ENCODE results near the gene ACTL6B.
A peak's percentile ranks its signal among the peaks of the same experiment; 100 is the strongest.
"Not testable (repeated sequence)": the region's sequence is repeated elsewhere in the genome, so short reads cannot be mapped to it uniquely, and the experiment has no call there.

The ACTL6B gene

DNA sequence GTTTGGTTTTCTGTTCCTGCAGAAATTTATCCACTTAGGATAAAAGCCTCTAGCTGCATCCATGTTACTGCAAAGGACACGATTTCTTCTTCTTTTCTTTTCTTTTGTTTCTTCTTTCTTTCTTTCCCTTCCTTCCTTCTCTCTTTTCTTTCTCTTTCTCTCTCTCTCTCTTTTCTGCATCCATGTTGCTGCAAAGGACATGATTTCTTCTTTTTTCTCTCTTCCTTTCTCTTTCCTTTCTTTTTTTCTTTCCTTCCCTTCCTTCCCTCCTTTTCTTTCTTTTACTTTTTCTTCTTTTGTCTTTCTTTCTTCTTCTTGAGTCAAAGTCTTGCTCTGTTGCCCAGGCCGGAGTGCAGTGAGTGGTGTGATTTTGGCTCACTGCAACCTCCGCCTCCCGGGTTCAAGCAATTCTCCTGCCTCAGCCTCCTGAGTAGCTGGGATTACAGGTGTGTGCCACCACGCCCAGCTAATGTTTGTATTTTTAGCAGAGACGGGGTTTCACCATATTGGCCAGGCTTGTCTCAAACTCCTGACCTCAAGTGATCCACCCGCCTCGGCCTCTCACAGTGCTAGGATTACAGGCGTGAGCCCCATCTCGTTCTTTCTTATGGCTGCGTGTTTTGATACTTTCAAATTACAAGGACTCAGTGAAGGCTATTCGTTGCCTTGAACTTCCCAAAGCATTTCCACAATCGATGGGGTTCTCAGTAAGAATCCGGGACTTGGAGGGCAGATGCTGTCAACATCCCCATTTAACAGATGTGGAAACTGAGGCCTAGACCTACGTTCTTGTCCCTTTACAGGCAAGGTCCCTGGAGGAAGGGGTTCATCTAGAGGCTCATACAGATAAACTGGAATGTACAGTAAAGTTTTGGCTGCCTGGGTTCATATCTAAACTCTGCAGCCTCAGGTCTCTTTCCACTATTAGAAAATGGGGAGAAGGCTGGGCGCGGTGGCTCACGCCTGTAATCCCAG, 15.4 kb upstream of the ACTL6B start:
- no peak for DNase-seq (ENCODE audit: low read depth)

DNA sequence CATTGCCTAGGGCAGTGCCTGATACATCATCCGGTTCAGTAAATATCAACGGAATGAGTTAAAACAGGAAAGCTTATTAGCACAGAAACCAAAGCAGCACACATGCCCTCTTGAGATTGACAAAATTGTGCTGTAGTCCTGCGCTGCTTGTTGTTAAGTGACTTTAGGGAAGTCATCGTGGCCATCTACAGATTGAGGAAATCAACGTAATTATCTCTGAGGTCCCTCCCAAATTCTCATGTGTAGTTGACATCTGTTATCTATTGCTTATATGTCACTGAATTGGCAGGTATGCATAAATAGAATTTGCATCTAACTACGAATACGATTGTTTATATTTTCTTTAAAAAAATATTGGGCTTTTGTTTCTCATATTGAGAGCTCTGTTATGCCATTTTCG, 13.8 kb upstream of the ACTL6B start:
- no peak for DNase-seq (ENCODE audit: low read depth)

DNA sequence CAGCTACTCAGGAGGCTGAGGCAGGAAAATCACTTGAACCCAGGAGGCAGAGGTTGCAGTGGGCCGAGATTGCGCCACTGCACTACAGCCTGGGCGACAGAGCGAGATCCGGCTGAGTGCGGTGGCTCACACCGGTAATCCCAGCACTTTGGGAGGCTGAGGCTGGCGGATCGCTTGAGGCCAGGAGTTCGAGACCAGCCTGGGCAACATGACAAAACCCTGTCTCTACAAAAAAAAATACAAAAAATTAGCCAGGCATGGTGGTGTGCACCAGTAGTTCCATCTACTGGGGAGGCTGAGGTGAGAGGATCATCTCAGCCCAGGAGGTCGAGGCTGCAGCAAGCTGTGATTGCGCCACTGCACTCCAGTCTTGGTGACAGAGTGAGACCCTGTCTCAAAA, 12.9 kb upstream of the ACTL6B start:
- DNase-seq (ENCODE audit: low read depth), result not testable (repeated sequence)

DNA sequence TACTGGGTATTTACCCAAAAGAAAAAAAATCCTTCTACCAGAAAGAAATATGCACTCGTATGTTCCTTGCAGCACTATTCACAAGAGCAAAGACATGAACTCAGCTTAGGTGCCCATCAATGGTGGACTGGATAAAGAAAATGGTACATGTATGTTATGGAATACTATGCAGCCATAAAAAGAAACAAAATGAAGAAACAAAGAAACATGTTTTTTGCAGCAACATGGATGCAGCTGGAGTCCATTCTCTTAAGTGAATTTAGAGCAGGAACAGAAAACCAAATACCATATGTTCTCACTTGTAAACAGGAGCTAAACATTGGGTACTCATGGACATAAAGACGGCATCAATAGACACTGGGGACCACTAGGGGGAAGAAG, 11.8 kb upstream of the ACTL6B start:
- no peak for DNase-seq (ENCODE audit: low read depth)

DNA sequence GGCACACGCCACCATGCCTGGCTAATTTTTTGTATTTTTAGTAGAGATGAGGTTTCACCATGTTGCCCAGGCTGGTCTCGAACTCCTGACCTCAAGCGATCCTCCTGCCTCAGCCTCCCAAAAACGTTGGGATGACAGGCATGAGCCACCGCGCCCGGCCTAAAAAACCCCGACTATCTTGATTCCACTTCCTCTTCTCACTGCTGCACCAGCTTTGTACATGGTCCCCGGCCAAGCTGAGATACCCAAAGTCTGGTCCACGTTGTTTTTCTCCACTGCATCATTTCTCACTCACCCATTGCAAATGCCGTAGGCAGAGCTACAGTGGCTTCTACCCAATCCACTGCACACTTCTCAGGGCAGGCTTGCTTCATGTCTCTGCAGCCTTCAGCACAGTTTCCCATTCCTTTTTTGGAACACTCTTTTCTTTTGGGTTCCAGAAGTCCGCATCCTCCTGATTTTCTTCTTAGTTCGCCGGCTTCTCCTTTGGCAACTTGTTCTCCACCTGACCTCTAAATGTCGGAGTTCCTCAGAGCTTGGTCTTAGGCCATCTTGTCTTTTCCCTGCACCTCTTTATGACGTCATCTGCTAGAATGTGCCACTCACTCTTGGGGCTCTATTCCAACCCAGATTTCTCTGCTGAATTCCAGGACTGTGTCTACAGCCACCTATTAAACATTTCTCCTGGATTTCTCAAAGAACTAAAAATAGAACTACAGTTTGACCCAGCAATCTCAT, 11.3 kb upstream of the ACTL6B start:
- DNase-seq (ENCODE audit: low read depth), result no peak

DNA sequence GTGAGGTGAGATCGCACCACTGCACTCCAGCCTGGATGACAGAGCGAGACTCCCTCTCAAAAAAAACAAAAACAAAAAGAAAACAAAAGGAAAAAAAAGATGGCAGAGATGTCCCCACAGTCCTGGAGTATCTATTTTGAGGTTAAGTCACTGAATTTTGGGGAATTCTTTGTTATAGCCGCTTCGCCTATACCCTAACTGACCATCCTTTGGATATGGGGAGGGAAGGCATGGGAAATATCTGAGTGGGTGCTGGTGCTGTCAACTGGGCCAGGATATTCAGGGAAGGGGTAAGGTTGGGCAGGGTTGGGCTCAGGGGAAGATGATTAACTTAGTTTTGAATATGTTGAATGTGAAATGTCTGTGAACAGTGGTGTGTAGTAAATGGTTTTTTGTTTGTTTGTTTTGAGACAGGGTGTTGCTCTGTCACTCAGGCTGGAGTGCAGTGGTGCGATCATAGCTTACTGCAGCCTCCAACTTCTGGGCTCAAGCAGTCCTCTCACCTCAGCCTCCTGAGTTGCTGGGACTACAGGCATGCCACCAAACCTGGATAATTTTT, 9.0 kb upstream of the ACTL6B start:
- DNase-seq (ENCODE audit: low read depth), result no peak

DNA sequence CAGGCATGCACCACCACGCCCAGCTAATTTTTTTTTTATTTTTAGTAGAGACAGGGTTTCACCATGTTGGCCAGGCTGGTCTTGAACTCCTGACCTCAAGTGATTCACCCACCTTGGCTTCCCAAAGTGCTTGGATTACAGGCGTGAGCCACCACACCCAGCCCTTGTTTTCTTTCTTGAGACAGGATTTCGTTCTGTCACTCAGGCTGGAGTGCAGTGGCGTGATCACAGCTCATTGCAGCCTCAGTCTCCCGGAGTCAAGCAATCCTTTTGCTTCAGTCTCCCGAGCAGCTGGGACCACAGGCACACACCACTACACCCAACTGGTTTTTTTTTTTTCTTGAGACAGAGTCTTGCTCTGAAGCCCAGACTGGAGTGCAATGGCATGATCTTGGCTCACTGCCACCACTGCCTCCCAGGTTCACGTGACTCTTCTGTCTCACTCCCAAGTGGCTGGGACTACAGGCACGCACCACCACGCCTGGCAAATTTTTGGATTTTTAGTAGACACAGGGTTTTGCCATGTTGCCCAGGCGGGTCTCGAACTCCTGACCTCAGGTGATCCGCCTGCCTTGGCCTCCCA, 6.0 kb upstream of the ACTL6B start:
- DNase-seq (ENCODE audit: low read depth), result not testable (repeated sequence)

DNA sequence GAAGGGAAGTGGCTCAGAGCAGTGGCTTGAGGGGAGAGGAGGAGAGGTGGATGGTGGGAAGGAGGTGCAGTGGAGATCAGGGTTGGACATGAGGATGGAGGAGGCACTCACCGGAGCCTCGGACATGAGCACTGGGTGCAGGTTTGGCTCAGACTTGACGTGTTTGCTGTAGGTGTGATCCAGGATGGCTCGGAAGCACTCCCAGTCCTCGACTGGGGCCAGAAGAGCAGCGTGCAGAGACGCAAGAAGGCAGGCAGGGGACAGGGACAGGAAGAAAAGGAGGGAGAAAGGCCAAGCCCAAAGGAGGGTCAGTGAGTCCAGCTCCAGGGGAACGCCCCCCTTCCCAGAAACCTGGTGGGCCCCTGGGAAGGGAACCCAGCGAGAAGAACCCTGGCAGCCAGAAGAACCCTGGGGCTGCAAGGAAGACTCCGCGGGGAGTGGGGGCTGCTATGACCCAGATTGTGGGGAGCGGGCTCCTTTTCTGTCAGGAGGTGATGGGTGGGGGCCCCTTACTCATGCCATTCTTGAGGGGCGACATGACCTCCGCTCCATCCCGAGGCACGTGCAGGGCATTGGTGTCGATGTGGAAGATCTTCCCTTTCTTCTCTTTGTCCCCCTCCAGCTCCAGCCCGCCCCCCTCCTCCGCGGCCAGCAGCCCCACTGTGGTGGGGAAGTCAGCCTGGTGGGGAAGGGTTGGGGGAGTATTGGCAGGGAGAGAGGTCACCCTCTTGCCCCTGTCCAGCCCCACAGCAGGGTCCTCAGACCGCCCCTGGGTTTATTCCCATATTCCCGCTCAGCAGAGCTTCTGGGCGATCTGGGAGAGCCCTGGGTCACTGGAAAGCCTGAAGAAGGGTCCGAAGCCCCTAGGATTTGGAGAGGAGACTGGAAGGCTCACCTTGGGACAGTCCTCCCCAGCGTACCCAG, 1.1 kb downstream of the ACTL6B start:
- DNase-seq (ENCODE audit: low read depth), result no peak

DNA sequence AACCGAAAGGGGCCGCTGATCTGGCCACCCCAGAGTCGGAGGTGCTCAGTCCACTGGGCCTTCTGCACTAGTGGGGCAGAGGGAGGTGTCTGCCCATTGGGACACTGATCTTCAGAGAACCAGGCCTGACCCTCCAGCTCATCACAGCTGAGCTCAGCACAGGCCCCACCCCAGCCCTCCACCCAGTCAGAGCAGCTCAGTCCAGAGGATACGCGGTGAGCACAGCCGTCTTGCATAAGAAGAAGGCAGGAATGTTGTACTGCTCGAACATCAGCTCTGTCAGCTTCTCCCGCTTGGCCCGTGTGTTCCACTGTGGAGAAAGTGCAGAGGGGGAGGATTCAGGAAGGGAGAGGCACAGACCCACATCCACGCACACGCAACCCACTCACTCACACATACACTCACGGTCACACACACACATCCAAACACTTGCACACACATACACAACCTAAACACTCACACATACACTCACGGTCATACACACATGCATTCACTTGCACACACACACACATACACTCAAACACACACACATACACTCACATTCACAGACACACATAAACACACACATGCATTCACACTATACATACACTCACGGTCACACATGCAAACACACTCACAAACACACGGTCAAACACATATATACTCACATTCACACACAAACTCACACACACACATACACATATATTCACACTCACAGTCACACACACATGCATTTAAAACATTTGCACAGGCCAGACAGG, 6.3 kb downstream of the ACTL6B start:
- DNase-seq (ENCODE audit: low read depth), result no peak

DNA sequence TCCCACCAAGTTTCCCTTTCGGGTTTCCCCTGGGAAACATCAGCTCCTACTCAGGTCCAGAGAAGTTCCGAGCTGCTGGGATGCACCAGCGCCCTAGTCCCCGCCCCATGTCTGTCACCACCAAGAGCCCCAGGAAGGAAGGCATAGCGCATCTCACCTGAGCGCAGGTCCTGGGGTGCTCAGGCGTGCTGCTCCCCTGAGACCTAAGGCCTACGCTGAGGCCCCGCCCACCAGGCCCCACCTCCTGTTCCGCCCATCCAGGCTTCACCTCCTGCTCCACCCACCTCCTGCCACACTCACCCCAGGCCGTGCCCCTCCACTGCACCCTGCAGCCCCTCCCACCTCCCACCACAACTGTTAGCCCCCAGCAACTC, 13.7 kb downstream of the ACTL6B start:
- DNase-seq (ENCODE audit: low read depth), result no peak

DNA sequence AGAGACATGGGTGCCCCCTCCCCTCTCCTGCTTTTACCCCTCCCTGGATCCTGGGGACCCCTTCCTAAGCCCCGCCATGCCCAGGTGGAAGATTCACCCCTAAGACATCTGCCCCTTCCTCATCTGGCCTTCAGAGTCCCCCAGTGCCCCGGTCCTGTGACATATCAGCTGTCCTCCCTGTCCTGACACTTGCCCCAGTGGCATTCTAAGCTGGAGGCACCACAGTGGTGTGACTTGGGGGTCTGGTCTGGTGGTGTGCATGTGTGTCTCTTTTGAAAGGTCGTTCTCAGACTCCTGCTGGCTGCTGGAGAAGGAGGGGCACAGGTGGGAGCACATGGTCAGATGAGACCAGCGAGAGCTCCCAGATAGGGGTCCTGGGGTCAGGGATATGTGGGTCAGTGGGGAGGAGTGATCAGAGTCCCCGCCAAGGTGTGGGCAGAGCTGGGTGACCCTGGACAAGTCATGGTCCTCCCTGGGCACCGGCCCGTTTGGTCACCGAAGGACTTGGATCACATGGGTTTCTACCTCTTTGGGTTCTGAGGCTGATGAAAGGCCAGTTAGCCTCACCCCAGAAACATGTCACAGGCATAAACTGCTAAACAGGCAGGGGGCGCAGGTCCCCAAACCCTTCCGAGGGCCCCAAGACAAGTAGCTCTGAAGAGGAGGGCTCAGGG, 14.3 kb downstream of the ACTL6B start:
- no peak for DNase-seq (ENCODE audit: low read depth)

DNA sequence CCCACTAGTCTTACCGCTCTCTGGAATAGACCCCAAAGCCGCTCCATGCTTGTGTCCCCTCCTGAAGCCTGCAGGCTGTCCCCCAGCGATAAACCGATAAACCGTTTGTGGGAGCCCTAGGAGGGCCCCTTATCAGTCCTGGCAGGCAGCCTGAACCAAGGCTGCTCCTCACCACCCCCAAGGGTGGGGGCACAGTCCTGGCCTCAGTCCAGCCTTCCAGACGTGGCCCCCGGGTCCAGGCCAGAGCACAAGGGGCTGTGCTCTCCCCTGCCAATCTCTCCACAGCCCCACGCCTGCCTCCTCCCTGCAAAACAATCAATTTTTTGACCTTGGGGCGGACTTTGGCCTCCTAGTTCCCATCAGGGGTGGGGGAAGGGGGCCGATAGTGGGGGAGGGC, 14.8 kb downstream of the ACTL6B start, which contains the start of gene TFR2:
TFR2 (minus strand) TSS at position 90 of the 397 bp plus-strand sequence; CDS start at position 47, 43 bp downstream.
- DNase-seq (ENCODE audit: low read depth), result no peak

DNA sequence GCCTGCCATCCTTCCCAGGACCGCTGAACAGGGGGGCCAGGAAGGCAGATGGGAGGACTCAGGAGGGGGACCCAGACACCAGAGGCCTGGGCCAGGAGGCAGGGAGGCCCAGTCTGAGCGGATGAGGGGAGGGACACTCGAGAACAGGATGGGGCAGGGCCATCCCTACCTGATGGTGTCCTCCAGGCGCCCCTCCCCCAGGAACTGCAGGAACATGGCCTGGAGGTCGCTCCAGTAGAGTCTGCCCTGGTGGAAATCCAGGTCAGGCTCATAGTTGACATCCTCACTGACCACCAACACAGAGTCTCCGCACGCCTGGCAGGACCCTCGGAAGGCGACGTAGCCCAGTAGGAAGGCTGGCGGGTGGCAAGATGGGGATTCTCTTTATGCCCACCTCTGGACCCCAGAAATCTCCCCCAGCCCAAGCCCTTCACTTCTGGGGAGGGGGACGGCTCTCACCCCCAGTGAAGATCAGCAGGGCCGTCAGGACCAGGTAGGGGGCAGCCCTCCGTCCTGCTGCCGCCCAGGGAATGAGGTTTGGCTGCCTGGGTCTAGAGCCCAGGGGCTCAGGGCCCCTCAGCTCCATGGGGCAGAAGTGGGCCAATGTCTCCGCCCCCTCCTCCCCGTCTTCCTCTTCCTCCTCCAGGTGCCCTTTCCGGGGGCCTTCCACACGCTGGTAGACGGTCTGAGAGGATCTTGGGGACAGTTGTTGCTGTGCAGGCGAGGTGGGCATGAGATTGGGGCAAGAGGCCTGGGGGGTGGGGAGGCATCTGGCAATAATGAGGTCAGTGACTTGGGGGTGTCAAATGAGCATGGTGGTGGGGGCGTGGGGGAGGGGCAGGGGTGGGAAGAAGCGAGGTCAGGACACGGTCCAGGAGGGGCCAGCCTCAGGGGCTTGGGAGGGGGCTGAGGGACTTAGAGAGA, 15.5 kb downstream of the ACTL6B start:
- DNase-seq (ENCODE audit: low read depth), result no peak

DNA sequence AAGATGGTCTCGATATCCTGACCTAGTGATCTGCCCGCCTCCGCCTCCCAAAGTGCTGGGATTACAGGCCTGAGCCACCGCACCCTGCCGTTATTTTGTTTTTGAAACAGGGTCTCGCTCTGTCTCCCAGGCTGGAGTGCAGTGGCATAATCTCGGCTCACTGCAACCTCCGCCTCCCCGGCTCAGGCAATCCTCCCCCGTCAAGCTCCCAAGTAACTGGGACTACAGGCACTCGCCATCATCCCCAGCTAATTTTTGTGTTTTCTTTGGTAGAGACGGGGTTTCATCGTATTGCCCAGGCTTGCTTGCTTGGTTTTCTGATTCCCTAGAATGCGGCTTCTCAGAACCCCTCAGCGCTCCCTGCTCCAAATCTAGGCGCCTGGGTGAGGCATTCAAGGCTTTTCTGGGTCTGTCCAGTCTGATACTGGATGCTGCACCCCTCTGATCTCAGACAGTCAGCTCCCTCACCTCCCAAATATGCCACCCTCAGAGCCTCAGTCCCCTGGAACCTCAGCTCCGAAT, 16.2 kb downstream of the ACTL6B start:
- DNase-seq (ENCODE audit: low read depth), result no peak

DNA sequence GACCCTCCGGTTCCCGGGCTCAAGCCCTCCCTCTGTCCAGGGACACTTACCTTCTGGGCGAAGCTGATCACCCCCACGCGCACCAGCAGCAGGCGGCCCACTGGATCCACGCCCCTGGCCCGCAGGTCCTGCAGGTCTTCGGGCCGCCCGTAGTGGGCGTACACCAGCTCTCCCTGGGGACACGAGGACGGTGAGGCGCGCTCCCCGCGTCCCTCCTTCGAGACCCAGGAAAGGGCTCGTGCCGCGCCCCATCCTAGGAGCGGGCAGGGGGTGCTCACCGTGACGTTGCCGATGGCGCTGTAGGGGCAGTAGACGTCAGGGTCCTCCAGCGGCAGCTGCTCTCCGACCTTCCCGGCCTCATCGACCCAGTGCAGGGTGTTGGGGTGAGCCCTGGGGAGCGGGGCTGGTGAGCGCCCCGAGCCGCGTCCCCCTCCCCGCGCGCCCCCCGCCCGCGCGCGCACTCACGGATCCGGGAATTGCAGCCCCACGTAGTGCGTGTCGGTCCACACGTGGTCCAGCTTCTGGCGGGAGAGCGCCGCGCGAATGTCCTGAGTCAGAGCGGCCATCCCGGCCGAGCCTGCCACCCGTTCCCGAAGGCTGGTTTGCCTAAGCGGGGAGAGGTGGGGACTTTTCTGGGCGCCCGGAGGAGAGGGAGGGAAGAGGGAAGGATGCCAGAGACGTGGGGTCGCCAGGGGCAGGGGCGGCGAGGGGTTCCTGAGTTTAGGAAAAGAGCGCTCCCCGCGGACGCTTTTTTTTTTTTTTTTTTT, 23.1 kb downstream of the ACTL6B start:
- peak; percentile 30 for DNase-seq (ENCODE audit: low read depth)

DNA sequence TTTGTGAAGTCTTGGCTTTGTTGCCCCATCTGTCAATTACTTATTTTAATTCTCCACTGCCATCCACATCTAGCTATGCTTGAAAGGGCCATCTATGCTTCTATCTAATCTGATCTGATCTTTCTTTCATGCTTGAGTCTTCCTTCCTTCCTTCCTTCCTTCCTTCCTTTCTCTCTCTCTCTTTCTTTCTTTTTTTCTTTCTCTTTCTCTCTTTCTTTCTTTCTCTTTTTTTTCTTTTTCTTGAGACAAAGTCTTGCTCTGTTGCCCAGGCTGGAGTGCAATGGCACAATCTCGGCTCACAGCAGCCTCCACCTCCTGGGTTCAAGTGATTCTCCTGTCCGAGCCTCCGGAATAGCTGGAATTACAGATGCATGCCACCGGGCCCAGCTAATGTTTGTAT, 26.2 kb downstream of the ACTL6B start:
- DNase-seq (ENCODE audit: low read depth), result no peak

DNA sequence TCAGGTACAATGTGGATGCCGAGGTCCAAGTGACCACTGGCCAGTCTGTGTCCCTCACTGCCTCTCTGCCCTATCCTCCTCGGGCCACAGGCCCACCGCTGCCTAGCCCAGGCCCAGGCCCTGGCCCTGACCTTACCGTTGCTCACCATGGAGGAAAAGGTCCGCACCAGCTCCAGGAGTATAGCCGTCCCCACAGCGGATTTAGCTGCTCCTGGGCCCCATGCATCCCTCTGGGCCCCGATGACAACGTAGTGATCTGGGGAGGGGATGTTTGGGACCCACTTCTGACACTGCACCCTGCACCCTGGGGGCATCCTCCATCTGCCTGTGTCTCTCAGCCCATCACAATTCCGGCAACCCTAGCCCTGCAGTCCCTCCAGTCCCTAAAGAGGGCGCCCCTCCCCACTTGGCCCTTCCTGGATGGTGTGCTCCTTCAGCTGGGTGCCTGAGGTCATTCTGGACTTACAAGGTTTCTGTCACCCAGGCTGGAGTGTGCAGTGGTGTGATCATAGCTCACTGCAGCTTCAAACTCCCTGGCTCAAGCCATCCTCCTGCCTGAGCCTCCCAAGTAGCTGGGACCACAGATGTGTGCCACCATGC, 27.0 kb downstream of the ACTL6B start:
- no peak for DNase-seq (ENCODE audit: low read depth)

DNA sequence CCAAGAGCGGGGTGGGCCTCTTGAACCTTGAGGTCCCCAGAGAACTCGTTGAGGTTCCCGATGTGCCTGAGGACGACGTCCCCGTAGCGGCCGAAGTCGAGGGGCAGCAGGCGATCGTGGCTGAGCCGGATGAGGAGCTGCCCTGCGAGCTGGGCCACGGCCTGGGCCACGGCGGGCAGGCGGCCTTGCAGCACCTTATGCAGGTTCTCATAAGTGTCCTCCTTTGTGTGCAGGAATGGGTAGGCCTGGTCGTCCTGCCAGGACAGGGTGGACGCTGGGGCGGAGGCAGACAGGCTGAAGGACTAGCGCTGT, 29.1 kb downstream of the ACTL6B start:
- DNase-seq (ENCODE audit: low read depth), result no peak

Data from stimulated activated CD8-positive, alpha-beta memory T cell treated with anti-CD3 and anti-CD28 coated beads, Interleukin-7, amount 100 ng/mL, for 24 hours (primary cell).